ENCODE results near the gene ETFBKMT.
"Not testable (repeated sequence)": the region's sequence is repeated elsewhere in the genome, so short reads cannot be mapped to it uniquely, and the experiment has no call there.

Gene ETFBKMT

GRCh38 chr12:31714406-31715271 lies 55.2 kb downstream of the ETFBKMT start:
- Histone ChIP-seq H3K27me3 (ENCODE audit: control insufficient read depth in 5 of 5, insufficient read depth in 4 of 5, low read length in 5 of 5) (no peaks in the 10 kb centered on the region), H3K4me1 (ENCODE audit: control insufficient read depth in 5 of 5, insufficient read depth in 5 of 5, low read length in 5 of 5) (no peaks in the 10 kb centered on the region), H3K27ac (ENCODE audit: low read depth, low read length) (no peak overlapping the region), H3K9me3 (ENCODE audit: control insufficient read depth in 5 of 5, low read length in 5 of 5) (no peaks in the 10 kb centered on the region), H3K9ac (ENCODE audit: low read length in 5 of 5) (no peak overlapping the region), H3K36me3 (ENCODE audit: control insufficient read depth in 5 of 5, insufficient read depth in 5 of 5, low read length in 5 of 5) (peaks cover 0 to 3% (median 3%) of the 10 kb centered on the region in 5 donors), H3K4me3 (ENCODE audit: low read depth in 1 of 5, low read length in 5 of 5) (no peak overlapping the region)

GRCh38 chr12:31715283-31715825 lies 55.9 kb downstream of the ETFBKMT start:
- Histone ChIP-seq H3K4me1 (ENCODE audit: control insufficient read depth in 5 of 5, insufficient read depth in 5 of 5, low read length in 5 of 5) (no peaks in the 10 kb centered on the region), H3K27me3 (ENCODE audit: control insufficient read depth in 5 of 5, insufficient read depth in 4 of 5, low read length in 5 of 5) (no peaks in the 10 kb centered on the region), H3K4me3 (ENCODE audit: low read depth in 1 of 5, low read length in 5 of 5) (peak overlapping the region in 1 of 5 donors; percentile 7), H3K9ac (ENCODE audit: low read length in 5 of 5) (peak overlapping the region in 1 of 5 donors; percentile 2), H3K36me3 (ENCODE audit: control insufficient read depth in 5 of 5, insufficient read depth in 5 of 5, low read length in 5 of 5) (peaks cover 0 to 5% (median 3%) of the 10 kb centered on the region in 5 donors), H3K9me3 (ENCODE audit: control insufficient read depth in 5 of 5, low read length in 5 of 5) (no peaks in the 10 kb centered on the region), H3K27ac (ENCODE audit: low read depth, low read length) (no peak overlapping the region)

- not testable (repeated sequence) for H3K9ac ChIP-seq (ENCODE audit: low read length in 5 of 5); H3K27ac ChIP-seq (ENCODE audit: low read depth, low read length); H3K4me1 ChIP-seq (ENCODE audit: control insufficient read depth in 5 of 5, insufficient read depth in 5 of 5, low read length in 5 of 5); H3K27me3 ChIP-seq (ENCODE audit: control insufficient read depth in 5 of 5, insufficient read depth in 4 of 5, low read length in 5 of 5); H3K36me3 ChIP-seq (ENCODE audit: control insufficient read depth in 5 of 5, insufficient read depth in 5 of 5, low read length in 5 of 5); H3K4me3 ChIP-seq (ENCODE audit: low read depth in 1 of 5, low read length in 5 of 5); H3K9me3 ChIP-seq (ENCODE audit: control insufficient read depth in 5 of 5, low read length in 5 of 5)
These were observed 57.5 kb downstream of the ETFBKMT start for GRCh38 chr12:31716998-31717397.

- not testable (repeated sequence) for H3K4me1 ChIP-seq (ENCODE audit: control insufficient read depth in 5 of 5, insufficient read depth in 5 of 5, low read length in 5 of 5); H3K36me3 ChIP-seq (ENCODE audit: control insufficient read depth in 5 of 5, insufficient read depth in 5 of 5, low read length in 5 of 5); H3K9me3 ChIP-seq (ENCODE audit: control insufficient read depth in 5 of 5, low read length in 5 of 5)
These were observed 59.2 kb downstream of the ETFBKMT start for GRCh38 chr12:31718542-31719198.

GRCh38 chr12:31722580-31722979 lies 63.1 kb downstream of the ETFBKMT start:
- Histone ChIP-seq H3K9ac (ENCODE audit: low read length in 5 of 5) (no peak overlapping the region), H3K27ac (ENCODE audit: low read depth, low read length) (no peak overlapping the region), H3K4me1 (ENCODE audit: control insufficient read depth in 5 of 5, insufficient read depth in 5 of 5, low read length in 5 of 5) (peaks cover 0 to under 1% (median 0%) of the 10 kb centered on the region in 5 donors), H3K4me3 (ENCODE audit: low read depth in 1 of 5, low read length in 5 of 5) (no peak overlapping the region), H3K36me3 (ENCODE audit: control insufficient read depth in 5 of 5, insufficient read depth in 5 of 5, low read length in 5 of 5) (peaks cover 0 to 5% (median 3%) of the 10 kb centered on the region in 5 donors), H3K9me3 (ENCODE audit: control insufficient read depth in 5 of 5, low read length in 5 of 5) (peaks cover 0 to 4% (median 0%) of the 10 kb centered on the region in 5 donors), H3K27me3 (ENCODE audit: control insufficient read depth in 5 of 5, insufficient read depth in 4 of 5, low read length in 5 of 5) (no peaks in the 10 kb centered on the region)

More at GRCh38 chr12:31718542-31719198, 59.2 kb downstream of the ETFBKMT start:
- not testable (repeated sequence) for H3K9ac ChIP-seq (ENCODE audit: low read length in 5 of 5); H3K27ac ChIP-seq (ENCODE audit: low read depth, low read length); H3K4me3 ChIP-seq (ENCODE audit: low read depth in 1 of 5, low read length in 5 of 5); H3K27me3 ChIP-seq (ENCODE audit: control insufficient read depth in 5 of 5, insufficient read depth in 4 of 5, low read length in 5 of 5)

Measured in subcutaneous abdominal adipose tissue (tissue), 5 donors.